Peyer's patch (tissue), 4 donors: Measurements from ENCODE around the gene PHACTR1. TPM values are rescaled to one million over a fixed set of nuclear protein-coding genes. Genes with fewer than 3 reads are reported as not detected.
"Not testable (repeated sequence)": the region's sequence is repeated elsewhere in the genome, so short reads cannot be mapped to it uniquely, and the experiment has no call there.

Source experiments
- DNase-seq, 3 donors: peaks; one replicate each; pipeline ENCODE4 v3.0.0-alpha.2; 2017 to 2019
- H3K27ac ChIP-seq, 4 donors: fragments of 200-600 bp; sonication (generic); one replicate each; pipeline ENCODE4 v1.5.1; 2016 to 2019
- H3K27me3 ChIP-seq, 2 donors: fragments of 200-600 bp; sonication (generic); one replicate each; pipeline ENCODE4 v1.5.1; 2019
- H3K36me3 ChIP-seq, 3 donors: fragments of 200-600 bp; sonication (generic); one replicate each; pipeline ENCODE4 v1.5.1; 2016 to 2019
- H3K4me1 ChIP-seq, 4 donors: fragments of 200-600 bp; sonication (generic); one replicate each; pipeline ENCODE4 v1.5.1; 2016 to 2019
- H3K4me3 ChIP-seq, 4 donors: fragments of 200-600 bp; sonication (generic); 1 replicate in 3 of 4; 2 replicates in 1 of 4; pipeline ENCODE4 v1.5.1; 2016 to 2019; ENCODE audit warnings: mild to moderate bottlenecking in 1 of 4
- H3K9me3 ChIP-seq, 4 donors: fragments of 200-600 bp; sonication (generic); one replicate each; pipeline ENCODE4 v1.5.1; 2016 to 2019; ENCODE audit warnings: mild to moderate bottlenecking in 1 of 4
- POLR2A ChIP-seq, 2 donors: fragments of 450-650 bp; IDR thresholded peaks; one replicate each; pipeline ENCODE4 v1.5.1; 2017; ENCODE audit warnings: antibody characterized with exemption in 2 of 2, mild to moderate bottlenecking in 2 of 2, moderate library complexity in 2 of 2
- total RNA-seq, 4 donors: library from RNA; depleted of rRNA; stranded (reverse); fragments of >200 nt; gene quantifications; one replicate each; pipeline ENCODE4 v1.1.0, GENCODE V29; 2016
- TF ChIP-seq, protein P1 (sequence below), 6 experiments: fragments of 450-650 bp in 4 of 6; fragments of 200-600 bp in 2 of 6; sonication (generic) in 1 of 6; IDR thresholded peaks; one replicate each; pipeline ENCODE4 v1.5.1; 2017 to 2019; ENCODE audit warnings: antibody characterized with exemption in 6 of 6, mild to moderate bottlenecking in 3 of 6, moderate library complexity in 1 of 6

Gene PHACTR1
- total RNA-seq, 4 donors from 2014 or later = 0.35 to 19.0 (median 1.7) TPM

GRCh38 chr6:12761376-12762115 lies 45.0 kb downstream of the PHACTR1 start:
- Histone ChIP-seq H3K27me3 (no peaks in the 10 kb centered on the region), H3K4me3 (no peak overlapping the region), H3K36me3 (no peaks in the 10 kb centered on the region), H3K27ac (no peak overlapping the region), H3K4me1 (no peaks in the 10 kb centered on the region), H3K9me3 (no peaks in the 10 kb centered on the region)
- no peak for DNase-seq
- TF ChIP-seq POLR2A (IDR thresholded peaks at IDR 0.05) = no peak
- TF ChIP-seq, protein P1, sequence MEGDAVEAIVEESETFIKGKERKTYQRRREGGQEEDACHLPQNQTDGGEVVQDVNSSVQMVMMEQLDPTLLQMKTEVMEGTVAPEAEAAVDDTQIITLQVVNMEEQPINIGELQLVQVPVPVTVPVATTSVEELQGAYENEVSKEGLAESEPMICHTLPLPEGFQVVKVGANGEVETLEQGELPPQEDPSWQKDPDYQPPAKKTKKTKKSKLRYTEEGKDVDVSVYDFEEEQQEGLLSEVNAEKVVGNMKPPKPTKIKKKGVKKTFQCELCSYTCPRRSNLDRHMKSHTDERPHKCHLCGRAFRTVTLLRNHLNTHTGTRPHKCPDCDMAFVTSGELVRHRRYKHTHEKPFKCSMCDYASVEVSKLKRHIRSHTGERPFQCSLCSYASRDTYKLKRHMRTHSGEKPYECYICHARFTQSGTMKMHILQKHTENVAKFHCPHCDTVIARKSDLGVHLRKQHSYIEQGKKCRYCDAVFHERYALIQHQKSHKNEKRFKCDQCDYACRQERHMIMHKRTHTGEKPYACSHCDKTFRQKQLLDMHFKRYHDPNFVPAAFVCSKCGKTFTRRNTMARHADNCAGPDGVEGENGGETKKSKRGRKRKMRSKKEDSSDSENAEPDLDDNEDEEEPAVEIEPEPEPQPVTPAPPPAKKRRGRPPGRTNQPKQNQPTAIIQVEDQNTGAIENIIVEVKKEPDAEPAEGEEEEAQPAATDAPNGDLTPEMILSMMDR (IDR thresholded peaks at IDR 0.05) = no peak

DNA sequence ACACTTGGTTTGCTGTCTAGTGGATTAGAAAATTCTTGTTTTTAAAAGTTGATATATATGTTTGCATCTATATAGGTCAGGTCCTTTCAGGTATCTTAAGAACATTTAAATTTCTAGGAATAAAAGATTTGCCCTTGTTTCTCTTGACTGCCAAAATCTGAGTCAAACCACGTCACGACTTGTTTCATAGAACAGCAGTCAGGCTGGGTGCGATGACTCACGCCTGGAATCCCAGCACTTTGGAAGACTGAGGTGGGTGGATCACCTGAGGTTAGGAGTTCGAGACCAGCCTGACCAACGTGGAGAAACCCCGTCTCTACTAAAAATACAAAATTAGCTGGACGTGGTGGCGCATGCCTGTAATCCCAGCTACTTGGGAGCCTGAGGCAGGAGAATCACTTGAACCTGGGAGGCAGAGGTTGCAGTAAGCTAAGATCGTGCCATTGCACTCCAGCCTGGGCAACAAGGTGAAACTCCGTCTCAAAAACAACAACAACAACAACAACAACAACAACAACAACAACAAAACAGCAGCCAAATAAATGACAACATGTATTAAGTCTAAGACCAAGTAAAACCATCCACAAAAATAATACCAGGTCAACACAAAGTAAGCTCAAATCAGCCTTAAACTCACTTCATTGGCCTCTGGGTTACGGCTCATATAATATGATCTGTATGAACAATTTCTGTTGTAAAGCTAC lies 46.3 kb downstream of the PHACTR1 start:
- H3K4me3 ChIP-seq = not testable (repeated sequence)

GRCh38 chr6:12766365-12766764 lies 49.8 kb downstream of the PHACTR1 start:
- Histone ChIP-seq H3K4me3 (no peak overlapping the region), H3K27ac (no peak overlapping the region), H3K36me3 (no peaks in the 10 kb centered on the region), H3K27me3 (no peaks in the 10 kb centered on the region), H3K9me3 (no peaks in the 10 kb centered on the region), H3K4me1 (no peaks in the 10 kb centered on the region)
- TF ChIP-seq, protein P1 (IDR thresholded peaks at IDR 0.05) = no peak
- TF ChIP-seq POLR2A (IDR thresholded peaks at IDR 0.05) = no peak
- no peak for DNase-seq

More for the DNA sequence above, 46.3 kb downstream of the PHACTR1 start:
- H3K36me3 ChIP-seq, H3K27me3 ChIP-seq, H3K27ac ChIP-seq, H3K4me1 ChIP-seq, DNase-seq, H3K9me3 ChIP-seq: not testable (repeated sequence)

- H3K4me1 ChIP-seq = no peaks in the 10 kb centered on the region
- H3K27ac ChIP-seq = no peak overlapping the region
- no peaks in the 10 kb centered on the region for H3K9me3 ChIP-seq
- H3K36me3 ChIP-seq = no peaks in the 10 kb centered on the region
- no peak for DNase-seq
- no peak for TF ChIP-seq POLR2A (IDR thresholded peaks at IDR 0.05)
- TF ChIP-seq, protein P1 (IDR thresholded peaks at IDR 0.05) = no peak
- H3K4me3 ChIP-seq = no peak overlapping the region
- no peaks in the 10 kb centered on the region for H3K27me3 ChIP-seq
Measured at GRCh38 chr6:12767016-12767415, 50.4 kb downstream of the PHACTR1 start.

GRCh38 chr6:12769556-12770256 lies 53.1 kb downstream of the PHACTR1 start:
- Histone ChIP-seq H3K27me3 (no peaks in the 10 kb centered on the region), H3K9me3 (no peaks in the 10 kb centered on the region), H3K27ac (no peak overlapping the region), H3K4me1 (no peaks in the 10 kb centered on the region), H3K36me3 (no peaks in the 10 kb centered on the region), H3K4me3 (no peak overlapping the region)
- TF ChIP-seq POLR2A (IDR thresholded peaks at IDR 0.05) = no peak
- TF ChIP-seq, protein P1 (IDR thresholded peaks at IDR 0.05) = no peak
- DNase-seq = no peak

- TF ChIP-seq POLR2A (IDR thresholded peaks at IDR 0.05) = no peak
- TF ChIP-seq, protein P1 (IDR thresholded peaks at IDR 0.05) = no peak
- H3K4me1 ChIP-seq = no peaks in the 10 kb centered on the region
- no peak for DNase-seq
- H3K36me3 ChIP-seq = no peaks in the 10 kb centered on the region
- H3K4me3 ChIP-seq = no peak overlapping the region
- no peaks in the 10 kb centered on the region for H3K27me3 ChIP-seq
- no peak overlapping the region for H3K27ac ChIP-seq
- H3K9me3 ChIP-seq = no peaks in the 10 kb centered on the region
Measured at GRCh38 chr6:12772416-12772815, 55.8 kb downstream of the PHACTR1 start.
